Amniotic stem cell (primary cell): ENCODE data around the gene HDDC3.

Experiments used
- DNase-seq: peaks from one replicate; lab custom pipeline; 2025; lab: John Stamatoyannopoulos, UW

HDDC3 gene

GRCh38 chr15:90931828-90932659, at the start of gene HDDC3:
Gene HDDC3 (minus strand): TSS chr15:90932549. CDS start chr15:90932540, 9 bp downstream.
- peak; percentile 67 for DNase-seq

GRCh38 chr15:90982135-90982534, 49.8 kb upstream of the HDDC3 start:
- no peak for DNase-seq

GRCh38 chr15:90981681-90982080, 49.3 kb upstream of the HDDC3 start:
- DNase-seq = no peak

GRCh38 chr15:90979582-90979981, 47.2 kb upstream of the HDDC3 start:
- no peak for DNase-seq

GRCh38 chr15:90974216-90974615, 41.9 kb upstream of the HDDC3 start:
- DNase-seq = no peak

- DNase-seq = no peak
Observed at GRCh38 chr15:90972133-90972532, 39.8 kb upstream of the HDDC3 start.

GRCh38 chr15:90970274-90970673, 37.9 kb upstream of the HDDC3 start:
- DNase-seq = no peak

GRCh38 chr15:90968434-90968833, 36.1 kb upstream of the HDDC3 start:
- no peak for DNase-seq

GRCh38 chr15:90967206-90967605, 34.9 kb upstream of the HDDC3 start:
- no peak for DNase-seq

- no peak for DNase-seq
Observed at GRCh38 chr15:90966262-90966661, 33.9 kb upstream of the HDDC3 start.

GRCh38 chr15:90962021-90962420, 29.7 kb upstream of the HDDC3 start:
- DNase-seq = no peak

GRCh38 chr15:90960298-90961091, 28.1 kb upstream of the HDDC3 start:
- DNase-seq = no peak

GRCh38 chr15:90959894-90960293, 27.5 kb upstream of the HDDC3 start:
- no peak for DNase-seq

- no peak for DNase-seq
Observed at GRCh38 chr15:90959028-90959595, 26.8 kb upstream of the HDDC3 start.

- no peak for DNase-seq
Observed at GRCh38 chr15:90957791-90958190, 25.4 kb upstream of the HDDC3 start.

- peak; percentile 3 for DNase-seq
Observed at GRCh38 chr15:90957031-90957790, 24.9 kb upstream of the HDDC3 start.

GRCh38 chr15:90956274-90957030, 24.1 kb upstream of the HDDC3 start:
- DNase-seq = peak; percentile 9

- DNase-seq = no peak
Observed at GRCh38 chr15:90955624-90956273, 23.4 kb upstream of the HDDC3 start.

GRCh38 chr15:90954712-90955623, 22.6 kb upstream of the HDDC3 start, which contains the start of gene RCCD1:
Gene RCCD1 (plus strand): TSS chr15:90954884. CDS start chr15:90956735, 1,851 bp downstream.
- DNase-seq = peak; percentile 89
